Karpas-422 (cell line): Measurements from ENCODE around the gene TBATA. TPM values are rescaled to one million over a fixed set of nuclear protein-coding genes. Genes with fewer than 3 reads are reported as not detected.

ENCODE experiments used
- DNase-seq: peaks from one replicate; pipeline ENCODE4 v3.0.0-alpha.2; 2015
- H2AFZ ChIP-seq: fragments of 200-600 bp; sonication (generic); 2 replicates; pipeline ENCODE4 v1.6.1; 2014; ENCODE audit warnings: antibody characterized with exemption, low read length, mixed read lengths
- H3K27ac ChIP-seq: fragments of 200-600 bp; sonication (generic); 2 replicates; pipeline ENCODE4 v1.5.1; 2014; ENCODE audit warnings: mild to moderate bottlenecking, low read length, moderate library complexity
- H3K27me3 ChIP-seq: fragments of 200-600 bp; sonication (generic); 2 replicates; pipeline ENCODE4 v1.6.1; 2014; ENCODE audit warnings: low read length, mixed read lengths
- H3K36me3 ChIP-seq: fragments of 200-600 bp; sonication (generic); 2 replicates; pipeline ENCODE4 v1.6.1; 2014; ENCODE audit warnings: low read length, mixed read lengths; ENCODE audit not compliant: insufficient read depth
- H3K4me1 ChIP-seq: fragments of 200-600 bp; sonication (generic); 2 replicates; pipeline ENCODE4 v1.6.1; 2014; ENCODE audit warnings: mild to moderate bottlenecking, low read length, mixed read lengths
- H3K4me2 ChIP-seq: fragments of 200-600 bp; sonication (generic); 2 replicates; pipeline ENCODE4 v1.6.1; 2014; ENCODE audit warnings: low read length, low read depth, mild to moderate bottlenecking; ENCODE audit not compliant: poor library complexity, severe bottlenecking
- H3K4me3 ChIP-seq: fragments of 200-600 bp; sonication (generic); 2 replicates; pipeline ENCODE4 v1.5.1; 2014; ENCODE audit warnings: mild to moderate bottlenecking, antibody characterized with exemption, low read length, mixed read lengths
- H3K79me2 ChIP-seq: fragments of 200-600 bp; sonication (generic); 2 replicates; pipeline ENCODE4 v1.6.1; 2014; ENCODE audit warnings: mild to moderate bottlenecking, low read length, mixed read lengths
- H3K9ac ChIP-seq: fragments of 200-600 bp; sonication (generic); 2 replicates; pipeline ENCODE4 v1.6.0; 2014; ENCODE audit warnings: low read length
- H3K9me2 ChIP-seq: fragments of 200-600 bp; sonication (generic), shearing (Covaris generic); replicated peaks from 2 replicates; pipeline ENCODE4 v1.6.0; 2014; ENCODE audit warnings: mild to moderate bottlenecking, low read length, moderate library complexity; ENCODE audit not compliant: insufficient read depth
- H3K9me3 ChIP-seq: fragments of 300-700, 200-600 bp; sonication (generic); 2 replicates; pipeline ENCODE4 v1.6.1; 2014; ENCODE audit warnings: low read length, mixed read lengths
- H4K20me1 ChIP-seq: fragments of 200-600 bp; sonication (generic); 2 replicates; pipeline ENCODE4 v1.6.1; 2014; ENCODE audit warnings: mild to moderate bottlenecking, antibody characterized with exemption, low read length, low read depth; ENCODE audit not compliant: insufficient read depth
- total RNA-seq: library from RNA; depleted of rRNA; stranded (reverse); fragments of >200 nt; shearing (Covaris generic); gene quantifications from 2 replicates; pipeline ENCODE4 v1.2.3, GENCODE V29; 2014; ENCODE audit warnings: low replicate concordance

The TBATA gene
- total RNA-seq, 1 experiment from 2014 or later, result not detected

- H3K4me2 ChIP-seq, result no peak overlapping the region
- H3K4me1 ChIP-seq, result no peaks in the 10 kb centered on the region
- no peaks in the 10 kb centered on the region for H3K79me2 ChIP-seq
- peak; percentile 44 for DNase-seq
- H3K9me2 ChIP-seq, result no peaks in the 10 kb centered on the region
- H2AFZ ChIP-seq, result no peak overlapping the region
- H3K27ac ChIP-seq, result no peak overlapping the region
- no peaks in the 10 kb centered on the region for H3K36me3 ChIP-seq
- H3K9ac ChIP-seq, result no peak overlapping the region
- H3K4me3 ChIP-seq, result no peak overlapping the region
- no peaks in the 10 kb centered on the region for H3K9me3 ChIP-seq
- no peaks in the 10 kb centered on the region for H4K20me1 ChIP-seq
- H3K27me3 ChIP-seq, result no peaks in the 10 kb centered on the region
Measured at GRCh38 chr10:70779511-70780369, 5.4 kb downstream of the TBATA start.

- Histone ChIP-seq H3K9me3 (no peaks in the 10 kb centered on the region), H3K36me3 (no peaks in the 10 kb centered on the region), H3K4me1 (no peaks in the 10 kb centered on the region), H2AFZ (no peak overlapping the region), H3K27ac (no peak overlapping the region), H3K79me2 (no peaks in the 10 kb centered on the region), H4K20me1 (no peaks in the 10 kb centered on the region), H3K4me3 (no peak overlapping the region), H3K9ac (no peak overlapping the region), H3K4me2 (no peak overlapping the region), H3K27me3 (no peaks in the 10 kb centered on the region), H3K9me2 (no peaks in the 10 kb centered on the region)
- no peak for DNase-seq
Measured at GRCh38 chr10:70779088-70779487, 6.1 kb downstream of the TBATA start.

GRCh38 chr10:70778267-70778924, 6.8 kb downstream of the TBATA start:
- Histone ChIP-seq H3K9me3 (no peaks in the 10 kb centered on the region), H3K27me3 (no peaks in the 10 kb centered on the region), H3K9ac (no peak overlapping the region), H3K4me2 (no peak overlapping the region), H3K4me1 (no peaks in the 10 kb centered on the region), H3K9me2 (no peaks in the 10 kb centered on the region), H4K20me1 (no peaks in the 10 kb centered on the region), H3K79me2 (no peaks in the 10 kb centered on the region), H3K4me3 (no peak overlapping the region), H3K36me3 (no peaks in the 10 kb centered on the region), H2AFZ (no peak overlapping the region), H3K27ac (no peak overlapping the region)
- no peak for DNase-seq

- Histone ChIP-seq H3K27me3 (no peaks in the 10 kb centered on the region), H3K36me3 (no peaks in the 10 kb centered on the region), H3K27ac (no peak overlapping the region), H3K4me1 (no peaks in the 10 kb centered on the region), H3K4me3 (no peak overlapping the region), H2AFZ (no peak overlapping the region), H4K20me1 (no peaks in the 10 kb centered on the region), H3K9me2 (no peaks in the 10 kb centered on the region), H3K79me2 (no peaks in the 10 kb centered on the region), H3K4me2 (no peak overlapping the region), H3K9me3 (no peaks in the 10 kb centered on the region), H3K9ac (no peak overlapping the region)
- DNase-seq, result no peak
Measured at GRCh38 chr10:70777063-70777875, 7.9 kb downstream of the TBATA start.

- no peaks in the 10 kb centered on the region for H3K9me2 ChIP-seq
- no peaks in the 10 kb centered on the region for H4K20me1 ChIP-seq
- no peak for DNase-seq
- H3K27ac ChIP-seq, result no peak overlapping the region
- H2AFZ ChIP-seq, result no peak overlapping the region
- H3K4me1 ChIP-seq, result no peaks in the 10 kb centered on the region
- H3K9ac ChIP-seq, result no peak overlapping the region
- H3K36me3 ChIP-seq, result no peaks in the 10 kb centered on the region
- H3K27me3 ChIP-seq, result no peaks in the 10 kb centered on the region
- no peak overlapping the region for H3K4me2 ChIP-seq
- no peaks in the 10 kb centered on the region for H3K9me3 ChIP-seq
- H3K79me2 ChIP-seq, result no peaks in the 10 kb centered on the region
- H3K4me3 ChIP-seq, result no peak overlapping the region
Measured at GRCh38 chr10:70776455-70777005, 8.6 kb downstream of the TBATA start.

GRCh38 chr10:70775679-70776454, 9.3 kb downstream of the TBATA start:
- Histone ChIP-seq H3K9me2 (no peaks in the 10 kb centered on the region), H4K20me1 (no peaks in the 10 kb centered on the region), H2AFZ (no peak overlapping the region), H3K9ac (no peak overlapping the region), H3K79me2 (no peaks in the 10 kb centered on the region), H3K9me3 (no peaks in the 10 kb centered on the region), H3K4me3 (no peak overlapping the region), H3K4me2 (no peak overlapping the region), H3K36me3 (no peaks in the 10 kb centered on the region), H3K27ac (no peak overlapping the region), H3K4me1 (no peaks in the 10 kb centered on the region), H3K27me3 (no peaks in the 10 kb centered on the region)
- no peak for DNase-seq

- Histone ChIP-seq H3K27me3 (no peaks in the 10 kb centered on the region), H2AFZ (no peak overlapping the region), H3K27ac (no peak overlapping the region), H3K9me2 (no peaks in the 10 kb centered on the region), H3K4me2 (no peak overlapping the region), H3K36me3 (no peaks in the 10 kb centered on the region), H3K4me3 (no peak overlapping the region), H3K79me2 (no peaks in the 10 kb centered on the region), H3K9me3 (no peaks in the 10 kb centered on the region), H3K9ac (no peak overlapping the region), H3K4me1 (no peaks in the 10 kb centered on the region), H4K20me1 (no peaks in the 10 kb centered on the region)
- DNase-seq, result no peak
Measured at GRCh38 chr10:70774810-70775678, 10.1 kb downstream of the TBATA start.
